Measurements from ENCODE around the gene GUCY2D.

DNA sequence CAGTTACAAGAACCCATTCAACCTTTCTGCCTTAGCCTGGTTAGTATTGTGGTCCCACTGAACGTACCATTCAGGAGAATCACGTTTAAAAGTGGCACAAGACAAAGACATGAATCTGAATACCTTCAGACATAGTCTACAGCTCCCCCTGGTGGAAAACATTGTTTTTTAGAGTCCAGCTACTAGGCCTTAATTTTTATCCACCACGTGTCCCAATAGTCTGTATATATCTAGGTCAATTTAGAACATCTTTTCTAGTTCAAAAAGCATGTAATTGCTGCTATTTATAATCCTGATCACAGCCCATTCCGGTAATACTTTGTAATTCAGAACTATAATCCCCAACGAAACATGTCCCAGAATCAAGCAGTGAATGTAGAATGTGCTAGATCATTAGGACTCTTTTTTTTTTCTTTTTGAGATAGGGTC lies 13.7 kb upstream of the GUCY2D start:
- TF ChIP-seq, protein P1, sequence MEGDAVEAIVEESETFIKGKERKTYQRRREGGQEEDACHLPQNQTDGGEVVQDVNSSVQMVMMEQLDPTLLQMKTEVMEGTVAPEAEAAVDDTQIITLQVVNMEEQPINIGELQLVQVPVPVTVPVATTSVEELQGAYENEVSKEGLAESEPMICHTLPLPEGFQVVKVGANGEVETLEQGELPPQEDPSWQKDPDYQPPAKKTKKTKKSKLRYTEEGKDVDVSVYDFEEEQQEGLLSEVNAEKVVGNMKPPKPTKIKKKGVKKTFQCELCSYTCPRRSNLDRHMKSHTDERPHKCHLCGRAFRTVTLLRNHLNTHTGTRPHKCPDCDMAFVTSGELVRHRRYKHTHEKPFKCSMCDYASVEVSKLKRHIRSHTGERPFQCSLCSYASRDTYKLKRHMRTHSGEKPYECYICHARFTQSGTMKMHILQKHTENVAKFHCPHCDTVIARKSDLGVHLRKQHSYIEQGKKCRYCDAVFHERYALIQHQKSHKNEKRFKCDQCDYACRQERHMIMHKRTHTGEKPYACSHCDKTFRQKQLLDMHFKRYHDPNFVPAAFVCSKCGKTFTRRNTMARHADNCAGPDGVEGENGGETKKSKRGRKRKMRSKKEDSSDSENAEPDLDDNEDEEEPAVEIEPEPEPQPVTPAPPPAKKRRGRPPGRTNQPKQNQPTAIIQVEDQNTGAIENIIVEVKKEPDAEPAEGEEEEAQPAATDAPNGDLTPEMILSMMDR (IDR thresholded peaks at IDR 0.05; ENCODE audit: insufficient read depth, low read length), result peak; percentile 0
- TF ChIP-seq POLR2AphosphoS5 (IDR thresholded peaks at IDR 0.05; ENCODE audit: low read depth), result no peak
- TF ChIP-seq GABPA (IDR thresholded peaks at IDR 0.05; ENCODE audit: low read depth), result no peak
